Erythroblast (primary cell): ENCODE measurements around the gene ICAM1.

Source experiments
- GATA1 ChIP-seq: IDR thresholded peaks from 2 replicates; pipeline ENCODE4 v1.6.1; 2011; ENCODE audit warnings: low read depth, mild to moderate bottlenecking, control low read depth, low read length, moderate library complexity
- POLR2A ChIP-seq: IDR thresholded peaks from 2 replicates; pipeline ENCODE4 v1.6.1; 2011; ENCODE audit warnings: mild to moderate bottlenecking, low read length

GRCh38 chr19:10235003-10235402, 35.9 kb upstream of the ICAM1 start:
- TF ChIP-seq POLR2A (no peak), GATA1 (no peak)
